Measurements from ENCODE around the gene CCDC194. TPM values are rescaled to one million over a fixed set of nuclear protein-coding genes. Genes with fewer than 3 reads are reported as not detected.

The CCDC194 gene
- total and polyA plus RNA-seq, 2 of the 13 experiments (the other 11 are each of a cell fraction or from before 2014, with no cell fraction given), result 0.13 to 0.21 TPM

DNA sequence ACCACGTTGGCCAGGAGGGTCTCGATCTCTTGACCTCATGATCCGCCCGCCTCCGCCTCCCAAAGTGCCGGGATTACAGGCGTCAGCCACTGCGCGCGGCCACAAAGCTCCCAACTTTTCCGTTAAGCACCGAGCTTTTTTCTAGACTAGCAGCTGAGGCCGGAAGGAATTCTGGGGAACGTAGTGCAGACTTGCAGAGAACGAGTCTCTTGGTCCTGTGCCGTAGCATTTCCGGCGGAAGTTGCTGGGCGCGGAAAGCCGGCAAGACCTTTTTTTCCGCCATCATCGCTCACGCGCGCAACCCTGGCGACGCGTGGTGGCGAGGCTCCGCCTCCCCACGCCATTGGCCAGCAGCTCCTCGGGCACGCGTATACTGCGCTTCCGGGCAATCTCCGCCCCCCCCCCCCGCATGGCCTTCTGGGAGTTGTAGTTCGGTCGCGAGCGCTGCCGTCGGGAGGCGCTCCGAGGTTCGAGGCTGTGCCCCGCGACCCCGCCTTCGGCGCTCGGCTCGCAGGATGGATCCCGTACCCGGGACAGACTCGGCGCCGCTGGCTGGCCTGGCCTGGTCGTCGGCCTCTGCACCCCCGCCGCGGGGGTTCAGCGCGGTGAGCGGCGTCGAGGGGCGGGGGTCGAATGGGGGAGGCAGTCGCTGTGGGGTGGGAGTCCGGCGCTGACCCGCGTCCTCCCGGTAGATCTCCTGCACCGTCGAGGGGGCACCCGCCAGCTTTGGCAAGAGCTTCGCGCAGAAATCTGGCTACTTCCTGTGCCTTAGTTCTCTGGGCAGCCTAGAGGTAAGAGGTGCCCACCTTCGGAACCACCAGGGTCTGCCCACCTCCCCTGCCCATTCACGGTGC, 25.9 kb upstream of the CCDC194 start, which contains the start of gene MVB12A (continued):
- TF ChIP-seq NCOA5 (CRISPR knock-in tag; IDR thresholded peaks at IDR 0.05) (no peak), NFIC (IDR thresholded peaks at IDR 0.05; ENCODE audit: low read length) (no peak), ZNF138 (CRISPR knock-in tag; IDR thresholded peaks at IDR 0.05; ENCODE audit: low read depth) (peak; percentile 27; the same call in 1 of the 2 replicates), DNMT3B (CRISPR knock-in tag; conservative IDR thresholded peaks at IDR 0.05) (no peak), MEIS1 (CRISPR knock-in tag; IDR thresholded peaks at IDR 0.05; ENCODE audit: borderline replicate concordance) (peak; percentile 44; the same call in 1 of the 2 replicates), ZUFSP (CRISPR knock-in tag; IDR thresholded peaks at IDR 0.05; ENCODE audit: borderline replicate concordance) (no peak), ERF (CRISPR knock-in tag; IDR thresholded peaks at IDR 0.05) (peak; percentile 85), CEBPB (IDR thresholded peaks at IDR 0.05; ENCODE audit: borderline replicate concordance, low read depth, low read length) (no peak), THAP11 (CRISPR knock-in tag; IDR thresholded peaks at IDR 0.05) (peak; percentile 100), CCAR2 (optimal IDR thresholded peaks at IDR 0.05; ENCODE audit: low read depth, low read length) (no peak), ZBTB14 (CRISPR knock-in tag; IDR thresholded peaks at IDR 0.05) (peak; percentile 89)
- TF ChIP-seq, protein P1, sequence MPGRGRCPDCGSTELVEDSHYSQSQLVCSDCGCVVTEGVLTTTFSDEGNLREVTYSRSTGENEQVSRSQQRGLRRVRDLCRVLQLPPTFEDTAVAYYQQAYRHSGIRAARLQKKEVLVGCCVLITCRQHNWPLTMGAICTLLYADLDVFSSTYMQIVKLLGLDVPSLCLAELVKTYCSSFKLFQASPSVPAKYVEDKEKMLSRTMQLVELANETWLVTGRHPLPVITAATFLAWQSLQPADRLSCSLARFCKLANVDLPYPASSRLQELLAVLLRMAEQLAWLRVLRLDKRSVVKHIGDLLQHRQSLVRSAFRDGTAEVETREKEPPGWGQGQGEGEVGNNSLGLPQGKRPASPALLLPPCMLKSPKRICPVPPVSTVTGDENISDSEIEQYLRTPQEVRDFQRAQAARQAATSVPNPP (CRISPR knock-in tag; IDR thresholded peaks at IDR 0.05), result peak; percentile 68; the same call in 1 of the 2 replicates
- TF ChIP-seq, protein P2, sequence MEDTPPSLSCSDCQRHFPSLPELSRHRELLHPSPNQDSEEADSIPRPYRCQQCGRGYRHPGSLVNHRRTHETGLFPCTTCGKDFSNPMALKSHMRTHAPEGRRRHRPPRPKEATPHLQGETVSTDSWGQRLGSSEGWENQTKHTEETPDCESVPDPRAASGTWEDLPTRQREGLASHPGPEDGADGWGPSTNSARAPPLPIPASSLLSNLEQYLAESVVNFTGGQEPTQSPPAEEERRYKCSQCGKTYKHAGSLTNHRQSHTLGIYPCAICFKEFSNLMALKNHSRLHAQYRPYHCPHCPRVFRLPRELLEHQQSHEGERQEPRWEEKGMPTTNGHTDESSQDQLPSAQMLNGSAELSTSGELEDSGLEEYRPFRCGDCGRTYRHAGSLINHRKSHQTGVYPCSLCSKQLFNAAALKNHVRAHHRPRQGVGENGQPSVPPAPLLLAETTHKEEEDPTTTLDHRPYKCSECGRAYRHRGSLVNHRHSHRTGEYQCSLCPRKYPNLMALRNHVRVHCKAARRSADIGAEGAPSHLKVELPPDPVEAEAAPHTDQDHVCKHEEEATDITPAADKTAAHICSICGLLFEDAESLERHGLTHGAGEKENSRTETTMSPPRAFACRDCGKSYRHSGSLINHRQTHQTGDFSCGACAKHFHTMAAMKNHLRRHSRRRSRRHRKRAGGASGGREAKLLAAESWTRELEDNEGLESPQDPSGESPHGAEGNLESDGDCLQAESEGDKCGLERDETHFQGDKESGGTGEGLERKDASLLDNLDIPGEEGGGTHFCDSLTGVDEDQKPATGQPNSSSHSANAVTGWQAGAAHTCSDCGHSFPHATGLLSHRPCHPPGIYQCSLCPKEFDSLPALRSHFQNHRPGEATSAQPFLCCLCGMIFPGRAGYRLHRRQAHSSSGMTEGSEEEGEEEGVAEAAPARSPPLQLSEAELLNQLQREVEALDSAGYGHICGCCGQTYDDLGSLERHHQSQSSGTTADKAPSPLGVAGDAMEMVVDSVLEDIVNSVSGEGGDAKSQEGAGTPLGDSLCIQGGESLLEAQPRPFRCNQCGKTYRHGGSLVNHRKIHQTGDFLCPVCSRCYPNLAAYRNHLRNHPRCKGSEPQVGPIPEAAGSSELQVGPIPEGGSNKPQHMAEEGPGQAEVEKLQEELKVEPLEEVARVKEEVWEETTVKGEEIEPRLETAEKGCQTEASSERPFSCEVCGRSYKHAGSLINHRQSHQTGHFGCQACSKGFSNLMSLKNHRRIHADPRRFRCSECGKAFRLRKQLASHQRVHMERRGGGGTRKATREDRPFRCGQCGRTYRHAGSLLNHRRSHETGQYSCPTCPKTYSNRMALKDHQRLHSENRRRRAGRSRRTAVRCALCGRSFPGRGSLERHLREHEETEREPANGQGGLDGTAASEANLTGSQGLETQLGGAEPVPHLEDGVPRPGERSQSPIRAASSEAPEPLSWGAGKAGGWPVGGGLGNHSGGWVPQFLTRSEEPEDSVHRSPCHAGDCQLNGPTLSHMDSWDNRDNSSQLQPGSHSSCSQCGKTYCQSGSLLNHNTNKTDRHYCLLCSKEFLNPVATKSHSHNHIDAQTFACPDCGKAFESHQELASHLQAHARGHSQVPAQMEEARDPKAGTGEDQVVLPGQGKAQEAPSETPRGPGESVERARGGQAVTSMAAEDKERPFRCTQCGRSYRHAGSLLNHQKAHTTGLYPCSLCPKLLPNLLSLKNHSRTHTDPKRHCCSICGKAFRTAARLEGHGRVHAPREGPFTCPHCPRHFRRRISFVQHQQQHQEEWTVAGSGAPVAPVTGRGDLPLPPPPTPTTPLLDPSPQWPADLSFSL (CRISPR knock-in tag; IDR thresholded peaks at IDR 0.05), result no peak
- TF ChIP-seq, protein P3, sequence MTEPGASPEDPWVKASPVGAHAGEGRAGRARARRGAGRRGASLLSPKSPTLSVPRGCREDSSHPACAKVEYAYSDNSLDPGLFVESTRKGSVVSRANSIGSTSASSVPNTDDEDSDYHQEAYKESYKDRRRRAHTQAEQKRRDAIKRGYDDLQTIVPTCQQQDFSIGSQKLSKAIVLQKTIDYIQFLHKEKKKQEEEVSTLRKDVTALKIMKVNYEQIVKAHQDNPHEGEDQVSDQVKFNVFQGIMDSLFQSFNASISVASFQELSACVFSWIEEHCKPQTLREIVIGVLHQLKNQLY (CRISPR knock-in tag; IDR thresholded peaks at IDR 0.05), result peak; percentile 42; the same call in 1 of the 2 replicates
- TF ChIP-seq, protein P4, sequence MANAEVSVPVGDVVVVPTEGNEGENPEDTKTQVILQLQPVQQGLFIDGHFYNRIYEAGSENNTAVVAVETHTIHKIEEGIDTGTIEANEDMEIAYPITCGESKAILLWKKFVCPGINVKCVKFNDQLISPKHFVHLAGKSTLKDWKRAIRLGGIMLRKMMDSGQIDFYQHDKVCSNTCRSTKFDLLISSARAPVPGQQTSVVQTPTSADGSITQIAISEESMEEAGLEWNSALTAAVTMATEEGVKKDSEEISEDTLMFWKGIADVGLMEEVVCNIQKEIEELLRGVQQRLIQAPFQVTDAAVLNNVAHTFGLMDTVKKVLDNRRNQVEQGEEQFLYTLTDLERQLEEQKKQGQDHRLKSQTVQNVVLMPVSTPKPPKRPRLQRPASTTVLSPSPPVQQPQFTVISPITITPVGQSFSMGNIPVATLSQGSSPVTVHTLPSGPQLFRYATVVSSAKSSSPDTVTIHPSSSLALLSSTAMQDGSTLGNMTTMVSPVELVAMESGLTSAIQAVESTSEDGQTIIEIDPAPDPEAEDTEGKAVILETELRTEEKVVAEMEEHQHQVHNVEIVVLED (CRISPR knock-in tag; IDR thresholded peaks at IDR 0.05; ENCODE audit: borderline replicate concordance), result peak; percentile 86
